ENCODE results near the gene KRT14. TPM values are rescaled to one million over a fixed set of nuclear protein-coding genes. Genes with fewer than 3 reads are reported as not detected.

KRT14 gene
- total and polyA plus RNA-seq, 2 experiments from 2014 or later, result not detected

- 0 out of 2 replicates have a peak, but pooled peaks cover 3% of the 10 kb centered on the region for H3F3A ChIP-seq (replicated peaks; ENCODE audit: low read depth)
- H3K79me2 ChIP-seq (replicated peaks; ENCODE audit: insufficient read depth), result no peaks in the 10 kb centered on the region
- H3K4me3 ChIP-seq, result no peak overlapping the region
- no peak overlapping the region for H2AFZ ChIP-seq
- no peaks in the 10 kb centered on the region for H3K9me2 ChIP-seq (ENCODE audit: insufficient read depth)
- no peaks in the 10 kb centered on the region for H3K36me3 ChIP-seq (ENCODE audit: insufficient read depth)
- Mint-ChIP-seq H3K4me3 (no peak overlapping the region), H3K27me3 (ENCODE audit: insufficient read depth, low read depth, poor library complexity) (peaks cover 9% of the 10 kb centered on the region), H3K4me1 (peaks cover 25% of the 10 kb centered on the region), H3K27ac (no peak overlapping the region), H3K36me3 (ENCODE audit: low read depth) (no peaks in the 10 kb centered on the region), H3K9me3 (no peaks in the 10 kb centered on the region)
- H3K4me2 ChIP-seq, result no peak overlapping the region
- TF ChIP-seq ZNF331 (CRISPR knock-in tag; IDR thresholded peaks at IDR 0.05; ENCODE audit: low read depth) (no peak), ZNF462 (CRISPR knock-in tag; IDR thresholded peaks at IDR 0.05) (no peak)
- DNase-seq (ENCODE audit: low spot score) (no peak), ATAC-seq (no peak)
- peaks cover 16% of the 10 kb centered on the region; the same call in 1 of the 2 replicates for H3K4me1 ChIP-seq (ENCODE audit: insufficient read depth)
- H4K20me1 ChIP-seq (replicated peaks; ENCODE audit: insufficient read depth), result no peaks in the 10 kb centered on the region
- H3K27ac ChIP-seq (ENCODE audit: low read depth), result no peak overlapping the region
- H3K27me3 ChIP-seq (ENCODE audit: insufficient read depth), result no peaks in the 10 kb centered on the region
These were observed 45.9 kb upstream of the KRT14 start for GRCh38 chr17:41632482-41633105.

- no peak overlapping the region for H3K4me3 ChIP-seq
- H3K27me3 ChIP-seq (ENCODE audit: insufficient read depth), result no peaks in the 10 kb centered on the region
- H3K36me3 ChIP-seq (ENCODE audit: insufficient read depth), result no peaks in the 10 kb centered on the region
- ATAC-seq, result no peak
- no peaks in the 10 kb centered on the region for H3K9me3 Mint-ChIP-seq
- H3K4me1 ChIP-seq (ENCODE audit: insufficient read depth), result peaks cover 16% of the 10 kb centered on the region; the same call in 1 of the 2 replicates
- H3K36me3 Mint-ChIP-seq (ENCODE audit: low read depth), result no peaks in the 10 kb centered on the region
- no peak overlapping the region for H3K27ac ChIP-seq (ENCODE audit: low read depth)
- H3K4me2 ChIP-seq, result no peak overlapping the region
- H3K27me3 Mint-ChIP-seq (ENCODE audit: insufficient read depth, low read depth, poor library complexity), result peaks cover 13% of the 10 kb centered on the region
- H3K27ac Mint-ChIP-seq, result no peak overlapping the region
- no peaks in the 10 kb centered on the region for H3K9me2 ChIP-seq (ENCODE audit: insufficient read depth)
- 0 out of 2 replicates have a peak, but pooled peaks cover 3% of the 10 kb centered on the region for H3F3A ChIP-seq (replicated peaks; ENCODE audit: low read depth)
- H4K20me1 ChIP-seq (replicated peaks; ENCODE audit: insufficient read depth), result no peaks in the 10 kb centered on the region
- H2AFZ ChIP-seq, result no peak overlapping the region
- DNase-seq (ENCODE audit: low spot score), result no peak
- H3K4me3 Mint-ChIP-seq, result no peak overlapping the region
- H3K4me1 Mint-ChIP-seq, result peaks cover 27% of the 10 kb centered on the region
- H3K79me2 ChIP-seq (replicated peaks; ENCODE audit: insufficient read depth), result no peaks in the 10 kb centered on the region
- no peak for TF ChIP-seq ZNF114 (CRISPR knock-in tag; IDR thresholded peaks at IDR 0.05)
- TF ChIP-seq EZH2phosphoT487 (IDR thresholded peaks at IDR 0.05; ENCODE audit: unreplicated experiment), result no peak
- TF ChIP-seq NANOG (IDR thresholded peaks at IDR 0.05; ENCODE audit: borderline replicate concordance), result no peak
- TF ChIP-seq STAT1 (IDR thresholded peaks at IDR 0.05; ENCODE audit: unreplicated experiment), result no peak
- TF ChIP-seq CTCF (conservative IDR thresholded peaks at IDR 0.05; ENCODE audit: low read depth in 2 of 2), result no peak
- TF ChIP-seq REST (IDR thresholded peaks at IDR 0.05; ENCODE audit: unreplicated experiment), result no peak
- no peak for TF ChIP-seq ZNF331 (CRISPR knock-in tag; IDR thresholded peaks at IDR 0.05; ENCODE audit: low read depth)
These were observed 45.2 kb upstream of the KRT14 start for GRCh38 chr17:41631898-41632285.
